HepG2 (cell line): ENCODE measurements around the gene PROX1. TPM values are rescaled to one million over a fixed set of nuclear protein-coding genes. Genes with fewer than 3 reads are reported as not detected.

ENCODE experiments used
- CEBPB ChIP-seq: IDR thresholded peaks from 2 replicates; pipeline ENCODE4 v1.6.1; 2011; ENCODE audit warnings: low read depth, low read length, improper control_type of control experiment, borderline replicate concordance
- GATAD1 ChIP-seq: IDR thresholded peaks from 2 replicates; pipeline ENCODE4 v1.6.1; 2016; ENCODE audit warnings: missing genetic modification reagents, missing compliant biosample characterization
- GZF1 ChIP-seq: sonication (generic); formaldehyde crosslinking; IDR thresholded peaks from 2 replicates; pipeline ENCODE4 v1.5.1; 2020; ENCODE audit warnings: mild to moderate bottlenecking, missing genetic modification reagents
- HNF4G ChIP-seq, 2 experiments: sonication (generic) in 1 of 2; formaldehyde crosslinking in 1 of 2; IDR thresholded peaks; 2 replicates each; pipeline versions ENCODE4 v1.4.0 to v1.6.1; 2011 to 2020; ENCODE audit warnings: borderline replicate concordance in 2 of 2, low read depth in 2 of 2, mild to moderate bottlenecking in 2 of 2, low read length in 1 of 2, missing genetic modification reagents in 1 of 2, moderate library complexity in 1 of 2
- HNRNPLL ChIP-seq: fragments of 200-400 bp; formaldehyde crosslinking; IDR thresholded peaks from 2 replicates; pipeline ENCODE4 v1.6.1; 2017; ENCODE audit warnings: mild to moderate bottlenecking, low read depth, low read length; ENCODE audit not compliant: poor library complexity, severe bottlenecking
- HOXD1 ChIP-seq: sonication (generic); formaldehyde crosslinking; IDR thresholded peaks from 2 replicates; pipeline ENCODE4 v1.5.0; 2020; ENCODE audit warnings: missing genetic modification reagents
- MAFF ChIP-seq: IDR thresholded peaks from 2 replicates; pipeline ENCODE4 v1.6.1; 2011; ENCODE audit warnings: low read depth, low read length, improper control_type of control experiment
- MAFK ChIP-seq, 2 experiments: IDR thresholded peaks in 1 of 2; conservative IDR thresholded peaks in 1 of 2; 2 replicates each; pipeline ENCODE4 v1.6.1; 2011; ENCODE audit warnings: improper control_type of control experiment in 2 of 2, low read length in 2 of 2
- PHF8 ChIP-seq: sonication (generic); formaldehyde crosslinking; IDR thresholded peaks from 2 replicates; pipeline ENCODE4 v1.5.0; 2020; ENCODE audit warnings: missing genetic modification reagents
- POLR2AphosphoS5 ChIP-seq: IDR thresholded peaks from 2 replicates; pipeline ENCODE4 v1.6.1; 2012; ENCODE audit warnings: low read depth, low read length
- PTBP1 ChIP-seq: fragments of 200-400 bp; formaldehyde crosslinking; IDR thresholded peaks from 2 replicates; pipeline ENCODE4 v1.6.1; 2018; ENCODE audit warnings: low read length, low read depth; ENCODE audit not compliant: poor library complexity, severe bottlenecking
- REXO4 ChIP-seq: sonication (generic); formaldehyde crosslinking; IDR thresholded peaks from 2 replicates; pipeline ENCODE4 v1.8.0; 2022; ENCODE audit warnings: missing genetic modification reagents, mild to moderate bottlenecking, borderline replicate concordance
- RFX5 ChIP-seq: IDR thresholded peaks from 2 replicates; pipeline ENCODE4 v1.6.1; 2011; ENCODE audit warnings: low read depth, low read length, improper control_type of control experiment
- SIN3A ChIP-seq: IDR thresholded peaks from 2 replicates; pipeline ENCODE4 v1.6.1; 2011; ENCODE audit warnings: low read depth, mild to moderate bottlenecking, control low read depth, low read length, borderline replicate concordance
- SOX13 ChIP-seq, 3 experiments: fragments of 450-650 bp in 1 of 3; sonication (generic) in 1 of 3; formaldehyde crosslinking in 1 of 3; IDR thresholded peaks in 2 of 3; conservative IDR thresholded peaks in 1 of 3; 2 replicates each; pipeline versions ENCODE4 v1.5.0 to v1.6.1; 2016 to 2020; ENCODE audit warnings: antibody characterized with exemption in 1 of 3, mild to moderate bottlenecking in 1 of 3, missing compliant biosample characterization in 1 of 3, missing genetic modification reagents in 1 of 3, moderate library complexity in 1 of 3
- STAG1 ChIP-seq: sonication (generic); formaldehyde crosslinking; IDR thresholded peaks from 2 replicates; pipeline ENCODE4 v1.4.0; 2020; ENCODE audit warnings: missing genetic modification reagents
- XRCC5 ChIP-seq: fragments of 200-400 bp; formaldehyde crosslinking; optimal IDR thresholded peaks from 2 replicates; pipeline ENCODE3; 2017; ENCODE audit warnings: mild to moderate bottlenecking, low read length
- YY1 ChIP-seq: IDR thresholded peaks from 2 replicates; pipeline ENCODE4 v1.6.1; 2011; ENCODE audit warnings: low read length, low read depth, moderate library complexity, mild to moderate bottlenecking; ENCODE audit not compliant: insufficient read depth, insufficient replicate concordance
- ZBTB21 ChIP-seq: sonication (generic); formaldehyde crosslinking; IDR thresholded peaks from 2 replicates; pipeline ENCODE4 v1.4.0; 2020; ENCODE audit warnings: missing genetic modification reagents
- ZMYM3 ChIP-seq: sonication (generic); formaldehyde crosslinking; IDR thresholded peaks from 2 replicates; pipeline ENCODE4 v1.5.1; 2020; ENCODE audit warnings: mild to moderate bottlenecking, missing genetic modification reagents
- ZNF234 ChIP-seq: sonication (generic); formaldehyde crosslinking; conservative IDR thresholded peaks from 2 replicates; pipeline ENCODE4 v1.5.1; 2020; ENCODE audit warnings: mild to moderate bottlenecking, missing genetic modification reagents
- ZNF296 ChIP-seq: sonication (generic); formaldehyde crosslinking; conservative IDR thresholded peaks from 2 replicates; pipeline ENCODE4 v1.5.0; 2020; ENCODE audit warnings: mild to moderate bottlenecking, missing genetic modification reagents
- ZNF510 ChIP-seq: sonication (generic); formaldehyde crosslinking; IDR thresholded peaks from 2 replicates; pipeline ENCODE4 v1.4.0; 2020; ENCODE audit warnings: low read depth, mild to moderate bottlenecking, missing genetic modification reagents
- ZNF878 ChIP-seq: sonication (generic); formaldehyde crosslinking; IDR thresholded peaks from 2 replicates; pipeline ENCODE4 v1.8.1; 2023; ENCODE audit warnings: mild to moderate bottlenecking, missing genetic modification reagents, moderate library complexity
- polyA plus RNA-seq, 8 experiments: library from polyadenylated mRNA; depleted of rRNA in 3 of 8; stranded (reverse) in 7 of 8; unstranded in 1 of 8; fragments of >200 nt; fragmentation: Illumina TruSeq in 4 of 8; extraction: Trizol in 4 of 8; gene quantifications; 2 replicates each; pipeline versions ENCODE4 v1.2.1 to v1.2.3, GENCODE V29; 2011 to 2016; ENCODE audit warnings: low read depth in 4 of 8, missing spikeins in 1 of 8, mixed read lengths in 1 of 8; ENCODE audit not compliant: insufficient read depth in 1 of 8
- total RNA-seq, 5 experiments: library from RNA; depleted of rRNA; stranded (reverse); fragments of >200 nt; fragmentation: Illumina TruSeq; extraction: Trizol; gene quantifications; 2 replicates each; pipeline ENCODE4 v1.2.3, GENCODE V29; 2016; ENCODE audit warnings: low read depth in 1 of 5
- TF ChIP-seq, protein P1 (sequence below): sonication (generic); formaldehyde crosslinking; IDR thresholded peaks from 2 replicates; pipeline ENCODE4 v1.4.0; 2020; ENCODE audit warnings: mild to moderate bottlenecking, low read depth, missing genetic modification reagents
- TF ChIP-seq, protein P2 (sequence below): sonication (generic); formaldehyde crosslinking; IDR thresholded peaks from 2 replicates; pipeline ENCODE4 v1.5.1; 2020; ENCODE audit warnings: mild to moderate bottlenecking, moderate library complexity, missing genetic modification reagents
- TF ChIP-seq, protein P3 (sequence below): IDR thresholded peaks from 2 replicates; pipeline ENCODE4 v1.6.1; 2016; ENCODE audit warnings: low read depth, borderline replicate concordance

PROX1 gene
- total and polyA plus RNA-seq, 2 of the 13 experiments (the other 11 are each of a cell fraction or from before 2014, with no cell fraction given) = 12.3 to 30.2 TPM

DNA sequence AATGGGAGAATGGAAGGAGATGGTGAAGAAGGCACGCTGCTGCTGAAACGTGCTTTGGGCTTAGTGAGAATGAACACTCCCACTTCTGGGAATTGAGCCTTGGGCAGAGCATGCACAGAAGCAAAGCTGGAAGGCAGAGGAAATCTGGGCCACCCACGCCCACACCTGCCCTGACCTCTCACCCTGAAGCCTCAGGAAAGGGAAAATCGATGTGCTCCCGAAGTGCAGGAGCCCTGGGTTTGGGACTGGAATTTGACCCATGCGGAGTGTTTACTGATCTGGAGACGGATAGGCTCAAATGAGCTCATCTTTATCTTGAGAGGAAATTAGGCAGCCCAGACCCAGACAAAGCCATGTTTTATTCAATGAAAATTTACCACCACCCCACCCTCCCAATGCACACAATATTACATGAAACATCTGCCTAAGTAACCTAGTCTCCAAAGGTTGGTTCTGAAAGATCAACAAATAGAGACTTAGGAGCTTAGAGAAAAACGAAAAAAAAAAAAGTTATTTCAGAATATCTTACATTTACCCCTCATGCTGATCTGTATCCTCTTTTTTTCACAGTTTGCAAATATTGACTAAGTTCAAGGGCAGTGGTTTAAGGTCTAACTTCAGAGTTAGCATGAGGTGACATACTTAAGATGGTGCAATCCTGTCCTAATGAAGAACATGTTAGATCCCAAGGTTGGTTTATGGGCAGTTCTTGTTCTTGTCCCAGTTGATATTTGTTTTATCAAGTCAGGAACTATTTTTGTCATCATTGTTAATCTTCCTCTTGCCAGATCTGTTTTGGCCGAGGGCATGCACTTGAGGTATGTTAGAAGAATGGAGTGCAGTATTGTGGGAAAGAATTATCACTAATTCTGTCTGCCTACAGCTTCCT is 63.0 kb downstream of the PROX1 start (continued):
- TF ChIP-seq PHF8 (CRISPR knock-in tag) (peak; percentile 35; the same call in 1 of the 2 replicates), SOX13 (IDR thresholded peaks at IDR 0.05) (peak; percentile 58), SOX13 (CRISPR knock-in tag; conservative IDR thresholded peaks at IDR 0.05 in 1 of 2, IDR thresholded peaks at IDR 0.05 in 1 of 2) (peak in 1 of 2 experiments; percentile 88; a peak in 2 of 4 replicates), HNRNPLL (no peak), ZMYM3 (CRISPR knock-in tag) (peak; percentile 79), CEBPB (peak; percentile 94), HNF4G (IDR thresholded peaks at IDR 0.05; ENCODE audit: borderline replicate concordance, low read depth, low read length) (peak; percentile 97), HNF4G (CRISPR knock-in tag; IDR thresholded peaks at IDR 0.05; ENCODE audit: borderline replicate concordance, low read depth) (peak; percentile 98), HOXD1 (CRISPR knock-in tag) (peak; percentile 93), REXO4 (CRISPR knock-in tag) (no peak), RFX5 (no peak), ZNF878 (CRISPR knock-in tag) (peak; percentile 85; the same call in 1 of the 2 replicates), POLR2AphosphoS5 (no peak), ZNF234 (CRISPR knock-in tag) (no peak), GATAD1 (CRISPR knock-in tag) (peak; percentile 59; the same call in 1 of the 2 replicates), MAFK (conservative IDR thresholded peaks at IDR 0.05 in 1 of 2, IDR thresholded peaks at IDR 0.05 in 1 of 2; ENCODE audit: low read length in 2 of 2) (peak in 1 of 2 experiments; percentile 32; a peak in 2 of 4 replicates), PTBP1 (no peak), XRCC5 (peak; percentile 59), SIN3A (no peak), YY1 (peak; percentile 33), GZF1 (CRISPR knock-in tag) (no peak), ZBTB21 (CRISPR knock-in tag) (no peak; the same call in 1 of the 2 replicates), ZNF296 (CRISPR knock-in tag) (no peak), ZNF510 (CRISPR knock-in tag) (peak; percentile 27; the same call in 1 of the 2 replicates), STAG1 (CRISPR knock-in tag) (peak; percentile 57), MAFF (peak; percentile 34; the same call in 1 of the 2 replicates)
- TF ChIP-seq, protein P1, sequence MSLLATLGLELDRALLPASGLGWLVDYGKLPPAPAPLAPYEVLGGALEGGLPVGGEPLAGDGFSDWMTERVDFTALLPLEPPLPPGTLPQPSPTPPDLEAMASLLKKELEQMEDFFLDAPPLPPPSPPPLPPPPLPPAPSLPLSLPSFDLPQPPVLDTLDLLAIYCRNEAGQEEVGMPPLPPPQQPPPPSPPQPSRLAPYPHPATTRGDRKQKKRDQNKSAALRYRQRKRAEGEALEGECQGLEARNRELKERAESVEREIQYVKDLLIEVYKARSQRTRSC (CRISPR knock-in tag) = no peak
- TF ChIP-seq, protein P2, sequence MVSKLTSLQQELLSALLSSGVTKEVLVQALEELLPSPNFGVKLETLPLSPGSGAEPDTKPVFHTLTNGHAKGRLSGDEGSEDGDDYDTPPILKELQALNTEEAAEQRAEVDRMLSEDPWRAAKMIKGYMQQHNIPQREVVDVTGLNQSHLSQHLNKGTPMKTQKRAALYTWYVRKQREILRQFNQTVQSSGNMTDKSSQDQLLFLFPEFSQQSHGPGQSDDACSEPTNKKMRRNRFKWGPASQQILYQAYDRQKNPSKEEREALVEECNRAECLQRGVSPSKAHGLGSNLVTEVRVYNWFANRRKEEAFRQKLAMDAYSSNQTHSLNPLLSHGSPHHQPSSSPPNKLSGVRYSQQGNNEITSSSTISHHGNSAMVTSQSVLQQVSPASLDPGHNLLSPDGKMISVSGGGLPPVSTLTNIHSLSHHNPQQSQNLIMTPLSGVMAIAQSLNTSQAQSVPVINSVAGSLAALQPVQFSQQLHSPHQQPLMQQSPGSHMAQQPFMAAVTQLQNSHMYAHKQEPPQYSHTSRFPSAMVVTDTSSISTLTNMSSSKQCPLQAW = peak; percentile 69
- TF ChIP-seq, protein P3, sequence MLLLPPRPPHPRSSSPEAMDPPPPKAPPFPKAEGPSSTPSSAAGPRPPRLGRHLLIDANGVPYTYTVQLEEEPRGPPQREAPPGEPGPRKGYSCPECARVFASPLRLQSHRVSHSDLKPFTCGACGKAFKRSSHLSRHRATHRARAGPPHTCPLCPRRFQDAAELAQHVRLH = peak; percentile 67
